ENCODE results near the gene SLC39A11. TPM values are rescaled to one million over a fixed set of nuclear protein-coding genes. Genes with fewer than 3 reads are reported as not detected.

The SLC39A11 gene
- polyA plus RNA-seq, 1 of the 3 experiments (the other 2 are of a cell fraction): 23.5 TPM

GRCh38 chr17:72696721-72697120 is 395.8 kb downstream of the SLC39A11 start:
- DNase-seq: no peak
- no peak overlapping the region for H3K4me3 ChIP-seq (ENCODE audit: low read depth in 2 of 2, low read length in 1 of 2)
- H3K4me2 ChIP-seq: no peak overlapping the region
- no peaks in the 10 kb centered on the region for H3K36me3 ChIP-seq (replicated peaks in 1 of 2; ENCODE audit: control insufficient read depth in 1 of 2, insufficient read depth in 2 of 2, low read length in 1 of 2)
- TF ChIP-seq YY1 (IDR thresholded peaks at IDR 0.05; ENCODE audit: low read depth) (no peak), NFIC (IDR thresholded peaks at IDR 0.05; ENCODE audit: borderline replicate concordance) (no peak), GATA2 (CRISPR knock-in tag; IDR thresholded peaks at IDR 0.05) (no peak), SIN3A (IDR thresholded peaks at IDR 0.05; ENCODE audit: borderline replicate concordance, low read depth, low read length) (no peak), TAF1 (IDR thresholded peaks at IDR 0.05; ENCODE audit: borderline replicate concordance, low read depth, low read length) (no peak), FOXJ3 (CRISPR knock-in tag; IDR thresholded peaks at IDR 0.05) (no peak), POLR2AphosphoS5 (IDR thresholded peaks at IDR 0.05; ENCODE audit: low read depth, low read length) (no peak), ZBTB33 (IDR thresholded peaks at IDR 0.05; ENCODE audit: borderline replicate concordance, low read depth) (no peak), USF2 (IDR thresholded peaks at IDR 0.05; ENCODE audit: borderline replicate concordance, low read depth, low read length) (no peak), TEAD4 (IDR thresholded peaks at IDR 0.05; ENCODE audit: borderline replicate concordance, insufficient read depth) (no peak), RAD21 (IDR thresholded peaks at IDR 0.05; ENCODE audit: low read length) (no peak), PBX3 (IDR thresholded peaks at IDR 0.05) (no peak), MXI1 (IDR thresholded peaks at IDR 0.05; ENCODE audit: low read depth, low read length) (no peak), CHD2 (IDR thresholded peaks at IDR 0.05; ENCODE audit: low read length, partially characterized antibody) (no peak)
- 94% methylated on average over 8 of the region's 8 CpGs for WGBS (ENCODE audit: low lambda C conversion rate)
- ChIA-PET POLR2A (no interaction called here), CTCF (interaction anchor here (1.0 to 6.9 kb wide), 4 partner anchors 13 to 493 kb away, joined by 3 to 39 read pairs (median 19); no protein-coding TSS in a partner anchor)
- H3K9me2 ChIP-seq: no peaks in the 10 kb centered on the region
- H3K9ac ChIP-seq: no peak overlapping the region
- no peaks in the 10 kb centered on the region for H3K9me3 ChIP-seq
- peaks cover 18% of the 10 kb centered on the region for H3F3A ChIP-seq (replicated peaks; ENCODE audit: insufficient read depth)
- H4K20me1 ChIP-seq (ENCODE audit: insufficient read depth): no peaks in the 10 kb centered on the region
- H3K4me1 ChIP-seq (ENCODE audit: control insufficient read depth in 1 of 2, insufficient read depth in 2 of 2, low read depth in 1 of 2, low read length in 1 of 2): peaks cover 31% of the 10 kb centered on the region in 2 experiments
- no peak overlapping the region for H3K27ac ChIP-seq (ENCODE audit: low read depth in 2 of 2, low read length in 1 of 2)
- H3K79me2 ChIP-seq (ENCODE audit: insufficient read depth): no peaks in the 10 kb centered on the region
- H3K27me3 ChIP-seq (ENCODE audit: insufficient read depth): no peaks in the 10 kb centered on the region
- no peak overlapping the region for H2AFZ ChIP-seq (ENCODE audit: low read depth)

- POLR2A ChIA-PET: no interaction called here
- no peak for TF ChIP-seq RCOR1 (IDR thresholded peaks at IDR 0.05; ENCODE audit: low read length)
- TF ChIP-seq ZBTB33 (IDR thresholded peaks at IDR 0.05; ENCODE audit: borderline replicate concordance, low read depth): no peak
- TF ChIP-seq SMC3 (IDR thresholded peaks at IDR 0.05; ENCODE audit: low read depth, low read length): no peak
- no peak for TF ChIP-seq USF1 (IDR thresholded peaks at IDR 0.05; ENCODE audit: borderline replicate concordance, low read depth)
- no peak for TF ChIP-seq JUND (IDR thresholded peaks at IDR 0.05)
- no peak for TF ChIP-seq RXRA (IDR thresholded peaks at IDR 0.05; ENCODE audit: borderline replicate concordance, low read depth)
- TF ChIP-seq FOXM1 (IDR thresholded peaks at IDR 0.05; ENCODE audit: low read depth): no peak
- TF ChIP-seq EZH2phosphoT487 (IDR thresholded peaks at IDR 0.05; ENCODE audit: borderline replicate concordance, low read depth): no peak
- no peak for TF ChIP-seq USF2 (IDR thresholded peaks at IDR 0.05; ENCODE audit: borderline replicate concordance, low read depth, low read length)
Observed at GRCh38 chr17:72696156-72696555, 396.3 kb downstream of the SLC39A11 start.

More at GRCh38 chr17:72696156-72696555, 396.3 kb downstream of the SLC39A11 start:
- H3K9ac ChIP-seq: no peak overlapping the region
- no peak overlapping the region for H2AFZ ChIP-seq (ENCODE audit: low read depth)
- no peaks in the 10 kb centered on the region for H4K20me1 ChIP-seq (ENCODE audit: insufficient read depth)
- no peaks in the 10 kb centered on the region for H3K9me3 ChIP-seq
- H3K4me3 ChIP-seq (ENCODE audit: low read depth in 2 of 2, low read length in 1 of 2): no peak overlapping the region
- no peak overlapping the region for H3K4me2 ChIP-seq
- no peaks in the 10 kb centered on the region for H3K36me3 ChIP-seq (replicated peaks in 1 of 2; ENCODE audit: control insufficient read depth in 1 of 2, insufficient read depth in 2 of 2, low read length in 1 of 2)
- CTCF ChIA-PET: interaction anchor here (1.0 to 6.9 kb wide), 4 partner anchors 13 to 137 kb away, joined by 3 to 39 read pairs (median 18); no protein-coding TSS in a partner anchor
- H3K27me3 ChIP-seq (ENCODE audit: insufficient read depth): no peaks in the 10 kb centered on the region
- peaks cover 24% of the 10 kb centered on the region for H3F3A ChIP-seq (replicated peaks; ENCODE audit: insufficient read depth)
- 92% methylated on average over 9 of the region's 9 CpGs for WGBS (ENCODE audit: low lambda C conversion rate)
- no peaks in the 10 kb centered on the region for H3K79me2 ChIP-seq (ENCODE audit: insufficient read depth)
- no peak overlapping the region for H3K27ac ChIP-seq (ENCODE audit: low read depth in 2 of 2, low read length in 1 of 2)
- no peak for DNase-seq
- H3K4me1 ChIP-seq (ENCODE audit: control insufficient read depth in 1 of 2, insufficient read depth in 2 of 2, low read depth in 1 of 2, low read length in 1 of 2): peaks cover 31 to 37% of the 10 kb centered on the region in 2 experiments
- H3K9me2 ChIP-seq: no peaks in the 10 kb centered on the region
